NB4 (cell line): ENCODE data around the gene WDR38.

ENCODE experiments used
- DNase-seq: peaks from one replicate; pipeline ENCODE4 v3.0.0; 2010; ENCODE audit warnings: low read depth
- H3K4me3 ChIP-seq: one replicate; pipeline ENCODE4 v1.5.1; 2011; ENCODE audit warnings: mild to moderate bottlenecking, low read depth, low read length, moderate library complexity
- MYC ChIP-seq: IDR thresholded peaks from 2 replicates; pipeline ENCODE4 v1.6.1; 2011; ENCODE audit warnings: low read depth, low read length
- POLR2A ChIP-seq: IDR thresholded peaks from 2 replicates; pipeline ENCODE4 v1.6.1; 2011; ENCODE audit warnings: mild to moderate bottlenecking; ENCODE audit not compliant: insufficient read length; ENCODE audit errors: extremely low read depth
- TF ChIP-seq, protein P1 (sequence below): IDR thresholded peaks from 2 replicates; pipeline ENCODE4 v1.6.1; 2011; ENCODE audit warnings: low read depth, low read length
- TF ChIP-seq, protein P2 (sequence below): IDR thresholded peaks from one replicate; pipeline ENCODE4 v1.5.1; 2012; ENCODE audit warnings: low read depth, low read length

Gene WDR38

DNA sequence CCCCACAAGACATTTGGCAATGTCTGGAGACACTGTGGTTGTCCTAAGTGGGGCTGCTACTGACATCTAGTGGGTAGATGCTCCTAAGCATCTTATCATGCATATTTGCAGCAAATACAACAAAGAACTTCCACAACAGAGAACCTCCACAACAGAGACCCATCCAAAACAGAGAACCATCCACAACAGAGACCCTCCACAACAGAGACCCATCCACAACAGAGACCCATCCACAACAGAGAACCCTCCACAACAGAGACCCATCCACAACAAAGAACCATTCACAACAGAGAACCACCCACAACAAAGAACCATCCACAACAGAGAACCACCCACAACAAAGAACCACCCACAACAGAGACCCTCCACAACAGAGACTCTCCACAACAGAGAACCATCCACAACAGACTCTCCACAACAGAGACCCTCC lies 41.5 kb downstream of the WDR38 start:
- no peak overlapping the region for H3K4me3 ChIP-seq
- TF ChIP-seq, protein P1, sequence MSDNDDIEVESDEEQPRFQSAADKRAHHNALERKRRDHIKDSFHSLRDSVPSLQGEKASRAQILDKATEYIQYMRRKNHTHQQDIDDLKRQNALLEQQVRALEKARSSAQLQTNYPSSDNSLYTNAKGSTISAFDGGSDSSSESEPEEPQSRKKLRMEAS: no peak
- TF ChIP-seq, protein P2, sequence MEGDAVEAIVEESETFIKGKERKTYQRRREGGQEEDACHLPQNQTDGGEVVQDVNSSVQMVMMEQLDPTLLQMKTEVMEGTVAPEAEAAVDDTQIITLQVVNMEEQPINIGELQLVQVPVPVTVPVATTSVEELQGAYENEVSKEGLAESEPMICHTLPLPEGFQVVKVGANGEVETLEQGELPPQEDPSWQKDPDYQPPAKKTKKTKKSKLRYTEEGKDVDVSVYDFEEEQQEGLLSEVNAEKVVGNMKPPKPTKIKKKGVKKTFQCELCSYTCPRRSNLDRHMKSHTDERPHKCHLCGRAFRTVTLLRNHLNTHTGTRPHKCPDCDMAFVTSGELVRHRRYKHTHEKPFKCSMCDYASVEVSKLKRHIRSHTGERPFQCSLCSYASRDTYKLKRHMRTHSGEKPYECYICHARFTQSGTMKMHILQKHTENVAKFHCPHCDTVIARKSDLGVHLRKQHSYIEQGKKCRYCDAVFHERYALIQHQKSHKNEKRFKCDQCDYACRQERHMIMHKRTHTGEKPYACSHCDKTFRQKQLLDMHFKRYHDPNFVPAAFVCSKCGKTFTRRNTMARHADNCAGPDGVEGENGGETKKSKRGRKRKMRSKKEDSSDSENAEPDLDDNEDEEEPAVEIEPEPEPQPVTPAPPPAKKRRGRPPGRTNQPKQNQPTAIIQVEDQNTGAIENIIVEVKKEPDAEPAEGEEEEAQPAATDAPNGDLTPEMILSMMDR: peak; percentile 56
- DNase-seq: peak; percentile 76

DNA sequence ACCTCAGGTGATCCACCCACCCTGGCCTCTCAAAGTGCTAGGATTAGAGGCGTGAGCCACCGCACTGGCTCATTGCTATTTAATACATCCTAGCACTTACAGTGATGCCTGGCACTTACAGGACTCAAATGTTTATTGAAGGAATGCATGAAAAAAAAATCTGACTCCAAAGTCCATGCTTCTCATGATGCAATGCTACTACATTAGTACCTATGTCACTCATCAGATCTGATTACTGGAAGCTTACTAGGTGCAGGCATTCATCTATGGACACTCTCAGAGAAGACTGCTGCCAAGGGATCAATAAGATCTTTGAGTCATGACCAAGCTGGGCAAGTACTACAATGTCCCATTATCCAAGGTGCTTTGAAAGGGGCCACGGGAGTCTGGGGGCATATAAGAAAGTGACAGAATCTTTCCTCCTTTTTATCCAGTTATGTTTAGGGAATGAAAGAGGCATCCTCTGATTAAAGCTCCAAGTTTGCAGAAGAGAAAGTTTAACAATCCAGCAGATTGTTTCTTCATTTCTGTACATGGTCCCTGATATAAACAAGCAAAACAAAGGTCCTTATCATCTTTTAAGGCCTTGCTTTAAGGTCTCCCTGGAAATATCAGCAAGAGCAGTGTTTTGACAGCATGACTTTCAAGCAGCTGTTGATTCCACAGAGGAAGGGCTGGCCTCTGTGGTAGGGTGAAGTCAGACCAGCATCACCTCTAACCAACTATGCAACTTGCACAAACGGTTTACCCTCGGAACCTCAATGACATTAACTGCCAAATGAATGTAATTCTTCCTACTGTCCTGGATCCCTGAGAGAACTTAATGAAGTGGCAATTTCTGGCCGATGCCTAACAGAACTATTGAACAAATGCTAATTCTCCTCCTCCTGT lies 44.6 kb downstream of the WDR38 start:
- H3K4me3 ChIP-seq: no peak overlapping the region
- no peak for DNase-seq
- TF ChIP-seq MYC: no peak
- no peak for TF ChIP-seq POLR2A
- TF ChIP-seq, protein P1: no peak
- TF ChIP-seq, protein P2: no peak

DNA sequence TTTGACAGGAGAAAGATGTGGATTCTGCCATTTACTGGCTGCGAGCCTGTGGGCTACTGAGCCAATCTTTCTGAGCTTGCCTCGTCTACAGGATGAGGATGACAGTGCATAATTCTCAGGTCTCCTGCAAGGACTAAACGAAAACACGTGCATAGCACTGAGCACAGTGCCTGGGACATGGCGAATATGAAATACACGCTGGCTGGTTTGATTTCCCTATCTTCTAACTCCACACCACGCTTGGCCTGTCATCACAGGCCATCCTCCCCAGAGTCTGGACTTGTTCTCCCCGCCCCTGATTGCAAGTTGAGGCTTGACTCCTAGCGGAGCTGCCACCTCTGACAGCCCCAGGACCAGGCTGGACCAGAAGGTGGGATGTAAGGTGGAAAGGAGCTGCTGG lies 46.6 kb downstream of the WDR38 start:
- TF ChIP-seq, protein P1: no peak
- TF ChIP-seq POLR2A (no peak), MYC (no peak)
- TF ChIP-seq, protein P2: no peak
- DNase-seq: no peak
- H3K4me3 ChIP-seq: no peak overlapping the region

DNA sequence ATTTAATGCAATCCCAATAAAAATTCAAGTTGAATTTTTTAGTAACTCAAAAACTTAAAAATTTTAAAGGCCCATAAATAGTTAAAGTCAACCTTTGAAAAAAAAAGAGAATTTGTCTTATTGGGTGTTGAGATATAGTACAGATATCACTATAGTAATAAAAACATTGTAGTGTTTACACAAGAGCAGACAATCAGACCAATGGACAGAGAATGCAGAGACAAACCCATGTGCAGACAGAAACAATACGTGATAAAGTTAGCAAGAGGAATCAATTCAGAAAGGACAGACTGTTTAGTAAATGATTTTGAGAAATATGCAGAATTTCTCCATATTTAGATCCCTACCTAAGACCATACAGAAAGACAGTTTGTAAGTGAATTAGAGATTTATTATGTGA lies 53.7 kb downstream of the WDR38 start:
- TF ChIP-seq POLR2A (no peak), MYC (no peak)
- TF ChIP-seq, protein P1: no peak
- TF ChIP-seq, protein P2: no peak
- no peak overlapping the region for H3K4me3 ChIP-seq
- DNase-seq: no peak
